BLaER1 (cell line): ENCODE data around the gene PLSCR2.
"Not testable (repeated sequence)": the region's sequence is repeated elsewhere in the genome, so short reads cannot be mapped to it uniquely, and the experiment has no call there.

ENCODE experiments used
- H3K27ac ChIP-seq: shearing (Covaris generic); formaldehyde crosslinking; 2 replicates; pipeline ENCODE4 v1.8.1; 2022
- H3K27me3 ChIP-seq: shearing (Covaris generic); formaldehyde crosslinking; 2 replicates; pipeline ENCODE4 v1.8.1; 2022
- H3K36me3 ChIP-seq: shearing (Covaris generic); formaldehyde crosslinking; 2 replicates; pipeline ENCODE4 v1.8.1; 2022
- H3K4me1 ChIP-seq: shearing (Covaris generic); formaldehyde crosslinking; 2 replicates; pipeline ENCODE4 v1.8.1; 2022
- H3K4me2 ChIP-seq: shearing (Covaris generic); formaldehyde crosslinking; 2 replicates; pipeline ENCODE4 v1.8.1; 2022
- H3K4me3 ChIP-seq: shearing (Covaris generic); formaldehyde crosslinking; 2 replicates; pipeline ENCODE4 v1.8.1; 2022
- H3K9ac ChIP-seq: shearing (Covaris generic); formaldehyde crosslinking; 2 replicates; pipeline ENCODE4 v1.8.1; 2022
- H3K9me3 ChIP-seq: shearing (Covaris generic); formaldehyde crosslinking; 2 replicates; pipeline ENCODE4 v1.8.1; 2022
- H4K20me1 ChIP-seq: shearing (Covaris generic); formaldehyde crosslinking; 2 replicates; pipeline ENCODE4 v1.8.1; 2022
- Cebpa-rat ChIP-seq: shearing (Covaris generic); IDR thresholded peaks from 2 replicates; pipeline ENCODE4 v1.8.1; 2022

PLSCR2 gene

DNA sequence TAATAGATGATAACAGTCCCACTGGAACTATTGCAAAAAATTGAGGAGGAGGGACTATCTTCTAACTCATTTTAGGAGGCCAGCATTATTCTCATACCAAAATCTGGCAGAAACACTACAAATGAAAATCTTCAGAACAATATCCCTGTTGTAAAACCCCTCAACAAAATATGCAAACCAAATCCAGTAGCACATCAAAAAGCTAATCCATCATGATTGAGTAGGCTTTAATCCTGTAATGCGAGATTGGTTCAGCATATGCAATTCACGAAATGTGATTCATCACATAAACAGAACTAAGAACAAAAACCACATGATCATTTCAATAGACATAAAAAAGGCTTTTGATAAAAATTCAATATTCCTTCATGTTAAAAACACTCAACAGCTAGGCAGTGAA, 23.9 kb upstream of the PLSCR2 start:
- H3K27ac ChIP-seq = no peak overlapping the region
- H4K20me1 ChIP-seq = no peaks in the 10 kb centered on the region
- no peak for TF ChIP-seq Cebpa-rat
- no peak overlapping the region for H3K9ac ChIP-seq
- H3K4me2 ChIP-seq = no peak overlapping the region
- H3K4me3 ChIP-seq = no peak overlapping the region
- H3K9me3 ChIP-seq = peaks cover 13% of the 10 kb centered on the region
- H3K4me1 ChIP-seq = no peaks in the 10 kb centered on the region
- H3K27me3 ChIP-seq = no peaks in the 10 kb centered on the region
- H3K36me3 ChIP-seq = 0 out of 2 replicates have a peak, but pooled peaks cover 3% of the 10 kb centered on the region

DNA sequence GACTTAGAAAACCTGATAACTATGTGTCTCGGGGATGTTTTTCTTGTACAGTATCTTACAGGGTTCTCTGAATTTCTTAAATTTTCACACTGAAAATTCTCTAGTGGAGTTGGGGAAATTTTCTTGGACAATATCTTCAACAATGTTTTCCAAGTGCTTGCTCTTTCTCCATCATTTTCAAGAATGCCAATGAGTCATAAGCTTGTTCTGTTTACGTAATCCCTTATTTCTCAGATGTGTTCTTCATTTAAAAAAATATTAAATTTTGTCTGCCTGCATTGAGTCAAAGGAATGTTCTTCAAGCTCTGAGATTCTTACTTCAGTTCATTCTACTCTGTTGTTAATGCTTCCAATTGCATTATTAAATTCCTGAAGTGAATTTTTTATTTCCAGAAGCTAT, 21.9 kb upstream of the PLSCR2 start:
- H4K20me1 ChIP-seq = no peaks in the 10 kb centered on the region
- H3K27ac ChIP-seq = no peak overlapping the region
- H3K4me1 ChIP-seq = no peaks in the 10 kb centered on the region
- no peaks in the 10 kb centered on the region for H3K27me3 ChIP-seq
- no peak for TF ChIP-seq Cebpa-rat
- H3K9ac ChIP-seq = no peak overlapping the region
- H3K9me3 ChIP-seq = no peaks in the 10 kb centered on the region
- no peak overlapping the region for H3K4me2 ChIP-seq
- no peak overlapping the region for H3K4me3 ChIP-seq
- H3K36me3 ChIP-seq = no peaks in the 10 kb centered on the region

DNA sequence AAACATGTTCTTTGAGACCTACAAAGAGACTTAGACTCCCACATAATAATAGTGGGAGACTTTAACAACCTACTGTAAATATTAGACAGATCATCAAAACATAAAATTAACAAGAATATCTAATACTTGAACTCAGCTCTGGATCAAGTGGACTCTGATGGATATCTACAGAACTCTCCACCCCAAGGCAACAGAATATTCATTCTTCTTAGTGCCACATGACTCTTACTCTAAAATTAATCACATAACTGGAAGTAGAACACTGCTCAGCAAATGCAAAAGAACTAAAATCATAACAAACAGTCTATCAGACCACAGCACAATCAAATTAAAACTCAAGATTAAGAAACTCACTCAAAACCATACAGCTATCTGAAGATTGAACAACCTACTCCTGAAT, 15.9 kb upstream of the PLSCR2 start:
- Histone ChIP-seq H3K9ac (no peak overlapping the region), H3K9me3 (peaks cover 6% of the 10 kb centered on the region), H3K27ac (no peak overlapping the region), H3K4me2 (no peak overlapping the region), H3K4me1 (no peaks in the 10 kb centered on the region), H4K20me1 (no peaks in the 10 kb centered on the region), H3K36me3 (no peaks in the 10 kb centered on the region), H3K27me3 (no peaks in the 10 kb centered on the region), H3K4me3 (no peak overlapping the region)
- no peak for TF ChIP-seq Cebpa-rat

DNA sequence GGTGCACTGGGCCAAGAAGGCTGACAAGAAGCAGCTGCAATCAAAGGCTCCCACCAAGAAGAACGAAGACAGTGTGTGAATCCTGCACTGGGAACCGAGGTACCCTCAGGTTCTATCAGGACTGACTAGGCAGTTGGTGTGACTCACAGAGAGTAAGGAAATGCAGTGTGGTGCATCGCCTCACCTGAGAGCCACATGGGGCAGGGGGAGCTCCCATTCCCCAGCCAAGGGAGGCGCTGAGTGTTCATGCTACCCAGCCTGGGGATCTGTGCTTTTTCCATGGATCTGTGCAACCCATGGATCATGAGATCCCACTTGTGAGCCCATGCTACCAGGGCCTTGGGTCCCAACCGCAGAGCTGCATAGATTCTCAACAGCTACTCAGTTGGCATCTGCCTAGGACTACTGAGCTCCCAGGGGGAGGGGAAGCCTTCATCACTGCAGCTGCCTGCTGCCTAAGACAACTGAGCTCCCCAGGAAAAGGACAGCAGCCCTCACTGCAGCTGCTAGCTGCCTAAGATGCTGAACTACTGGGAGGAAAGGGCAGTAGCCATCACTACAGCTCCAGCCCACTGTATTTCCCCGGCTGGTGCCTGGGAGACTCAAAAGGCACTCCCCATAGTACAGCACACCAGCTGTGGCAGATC, 6.9 kb upstream of the PLSCR2 start:
- TF ChIP-seq Cebpa-rat = no peak
- H3K4me3 ChIP-seq = no peak overlapping the region
- H3K27me3 ChIP-seq = no peaks in the 10 kb centered on the region
- no peaks in the 10 kb centered on the region for H3K36me3 ChIP-seq
- no peak overlapping the region for H3K4me2 ChIP-seq
- H3K9me3 ChIP-seq = no peaks in the 10 kb centered on the region
- H4K20me1 ChIP-seq = no peaks in the 10 kb centered on the region
- no peak overlapping the region for H3K9ac ChIP-seq
- no peaks in the 10 kb centered on the region for H3K4me1 ChIP-seq
- H3K27ac ChIP-seq = no peak overlapping the region

DNA sequence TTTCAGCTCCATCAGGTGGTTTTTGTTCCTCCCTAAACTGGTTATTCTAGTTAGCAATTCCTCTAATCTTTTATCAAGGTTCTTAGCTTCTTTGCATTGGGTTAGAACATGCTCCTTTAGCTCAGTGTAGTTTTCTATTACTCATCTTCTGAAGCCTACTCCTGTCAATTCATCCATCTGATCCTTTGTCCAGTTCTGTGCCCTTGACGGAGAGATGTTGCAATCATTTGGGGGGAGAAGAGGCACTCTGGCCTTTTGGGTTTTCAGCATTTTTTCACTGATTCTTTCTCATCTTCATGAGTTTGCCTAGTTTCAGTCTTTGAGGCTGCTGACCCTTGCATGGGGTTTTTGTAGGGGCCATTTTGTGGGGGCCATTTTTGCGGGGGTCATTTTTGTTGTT, 5.6 kb upstream of the PLSCR2 start:
- H3K36me3 ChIP-seq, H3K27ac ChIP-seq, H3K27me3 ChIP-seq, H3K9me3 ChIP-seq, H3K4me2 ChIP-seq, H3K9ac ChIP-seq, H3K4me3 ChIP-seq, H3K4me1 ChIP-seq, H4K20me1 ChIP-seq: not testable (repeated sequence)

- H3K4me2 ChIP-seq = no peak overlapping the region
- no peaks in the 10 kb centered on the region for H4K20me1 ChIP-seq
- H3K27ac ChIP-seq = no peak overlapping the region
- H3K4me3 ChIP-seq = no peak overlapping the region
- no peak overlapping the region for H3K9ac ChIP-seq
- H3K36me3 ChIP-seq = no peaks in the 10 kb centered on the region
- no peak for TF ChIP-seq Cebpa-rat
- H3K9me3 ChIP-seq = no peaks in the 10 kb centered on the region
- H3K27me3 ChIP-seq = no peaks in the 10 kb centered on the region
- H3K4me1 ChIP-seq = peaks cover 18% of the 10 kb centered on the region
These were observed 4.4 kb upstream of the PLSCR2 start for GRCh38 chr3:146473726-146474125.

- Histone ChIP-seq H3K27ac (no peak overlapping the region), H3K9me3 (no peaks in the 10 kb centered on the region), H3K27me3 (no peaks in the 10 kb centered on the region), H3K4me2 (no peak overlapping the region), H3K4me1 (peaks cover 19% of the 10 kb centered on the region), H3K9ac (no peak overlapping the region), H3K4me3 (no peak overlapping the region), H4K20me1 (no peaks in the 10 kb centered on the region), H3K36me3 (no peaks in the 10 kb centered on the region)
- TF ChIP-seq Cebpa-rat = no peak
These were observed 3.2 kb upstream of the PLSCR2 start for GRCh38 chr3:146472611-146473010.

DNA sequence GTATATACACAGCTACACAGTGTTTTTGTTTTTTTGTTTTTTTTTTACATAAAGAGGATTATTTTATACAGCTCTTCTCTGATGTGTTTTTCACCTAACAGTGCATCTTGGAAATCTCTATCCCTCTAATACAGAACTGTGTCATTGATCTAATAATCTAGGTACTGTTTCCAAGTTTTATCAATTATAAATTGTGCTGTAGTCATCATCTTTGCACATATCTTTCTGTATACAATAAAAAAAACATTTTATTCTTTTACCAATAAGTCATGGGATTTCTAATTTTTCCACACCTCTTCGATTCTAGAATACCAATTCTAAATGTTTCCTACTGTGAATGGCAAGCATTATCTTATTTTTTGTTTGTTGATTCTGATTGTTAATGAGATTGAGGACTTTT, 1.7 kb upstream of the PLSCR2 start:
- H3K27ac ChIP-seq = no peak overlapping the region

DNA sequence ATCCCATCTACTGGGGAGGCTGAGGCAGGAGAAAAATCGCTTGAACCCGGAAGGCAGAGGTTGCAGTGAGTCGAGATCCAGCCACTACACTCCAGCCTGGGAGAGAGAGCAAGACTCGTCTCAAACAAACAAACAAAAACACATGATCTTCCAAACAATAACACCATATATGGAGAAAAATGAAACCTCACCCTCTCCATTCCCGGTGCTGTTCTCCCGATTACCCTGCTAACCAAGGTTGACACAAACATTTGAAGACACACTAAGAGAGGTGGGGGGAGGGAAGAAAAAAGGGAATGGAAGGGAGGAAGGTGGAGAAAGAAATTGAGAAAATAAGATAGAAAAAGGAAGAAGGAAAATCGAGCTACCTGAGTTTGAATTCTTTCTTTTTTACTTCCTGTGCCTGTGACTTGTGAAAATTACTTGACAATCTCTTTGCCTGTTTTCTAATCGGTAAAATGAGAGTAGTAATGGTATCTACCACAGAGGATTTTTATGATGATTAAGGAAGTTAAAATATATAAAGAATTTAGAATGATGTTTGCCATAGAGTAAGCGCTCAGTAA, 1.1 kb upstream of the PLSCR2 start:
- peaks cover 19% of the 10 kb centered on the region for H3K4me1 ChIP-seq
- H3K27ac ChIP-seq = no peak overlapping the region
- TF ChIP-seq Cebpa-rat = no peak
- H3K4me2 ChIP-seq = peak overlapping the region; percentile 74
- peak overlapping the region; percentile 63; the same call in 1 of the 2 replicates for H3K9ac ChIP-seq
- no peak overlapping the region; the same call in 1 of the 2 replicates for H3K4me3 ChIP-seq
- H3K27me3 ChIP-seq = no peaks in the 10 kb centered on the region
- H3K36me3 ChIP-seq = no peaks in the 10 kb centered on the region
- H4K20me1 ChIP-seq = no peaks in the 10 kb centered on the region
- H3K9me3 ChIP-seq = no peaks in the 10 kb centered on the region

More for the DNA sequence above, 1.7 kb upstream of the PLSCR2 start:
- H3K36me3 ChIP-seq = no peaks in the 10 kb centered on the region
- no peaks in the 10 kb centered on the region for H4K20me1 ChIP-seq
- H3K4me3 ChIP-seq = no peak overlapping the region
- H3K4me2 ChIP-seq = no peak overlapping the region
- no peak overlapping the region for H3K9ac ChIP-seq
- no peak for TF ChIP-seq Cebpa-rat
- peaks cover 19% of the 10 kb centered on the region for H3K4me1 ChIP-seq
- no peaks in the 10 kb centered on the region for H3K27me3 ChIP-seq
- no peaks in the 10 kb centered on the region for H3K9me3 ChIP-seq

DNA sequence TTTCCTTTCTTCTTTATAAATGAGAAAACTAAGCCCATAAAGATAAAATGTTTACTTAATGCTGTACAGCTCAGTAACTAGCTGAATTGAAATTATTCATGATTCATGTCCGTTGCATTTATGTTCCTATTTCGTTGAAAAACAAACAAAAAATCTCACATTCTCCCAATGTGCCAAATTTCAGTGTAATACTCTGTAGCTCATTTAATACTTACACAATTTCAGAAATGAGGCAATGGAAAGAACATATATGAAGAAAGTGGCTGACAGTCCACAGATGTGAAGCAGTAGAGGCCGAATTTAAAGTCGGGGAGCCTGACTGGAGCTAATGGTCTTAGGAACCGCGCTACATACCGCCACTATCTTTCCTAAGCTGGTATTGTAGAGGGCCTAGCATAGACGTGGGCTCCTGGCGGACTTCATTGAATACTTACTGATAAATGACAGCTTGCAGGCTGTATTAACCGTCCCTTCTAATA, 651 bp downstream of the PLSCR2 start:
- TF ChIP-seq Cebpa-rat = no peak
- Histone ChIP-seq H3K9ac (no peak overlapping the region), H3K36me3 (no peaks in the 10 kb centered on the region), H3K4me3 (peak overlapping the region; percentile 64), H3K4me2 (peak overlapping the region; percentile 74), H3K9me3 (no peaks in the 10 kb centered on the region), H3K4me1 (peaks cover 19% of the 10 kb centered on the region), H3K27ac (peak overlapping the region; percentile 76), H4K20me1 (no peaks in the 10 kb centered on the region), H3K27me3 (no peaks in the 10 kb centered on the region)

DNA sequence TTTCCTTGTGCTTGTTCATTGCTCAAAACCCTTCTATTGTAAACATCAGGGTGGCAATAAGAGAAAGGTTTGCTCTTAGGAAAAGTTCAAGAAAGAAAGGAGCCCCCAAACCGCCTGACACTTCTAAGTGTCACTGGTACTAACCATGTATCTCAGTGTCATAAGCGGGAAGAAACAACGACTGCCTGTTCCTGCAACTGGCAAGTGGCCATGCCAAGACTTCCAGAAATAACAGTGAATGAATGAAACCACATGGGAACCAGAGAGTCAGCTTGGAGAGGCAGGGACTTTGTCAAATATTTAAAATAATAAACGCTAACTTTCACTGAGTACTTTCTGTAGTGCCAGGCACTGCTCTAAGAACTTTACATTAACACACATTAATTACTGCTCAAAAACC, 1.1 kb downstream of the PLSCR2 start:
- Histone ChIP-seq H3K4me2 (no peak overlapping the region), H3K36me3 (no peaks in the 10 kb centered on the region), H4K20me1 (no peaks in the 10 kb centered on the region), H3K27ac (no peak overlapping the region), H3K27me3 (no peaks in the 10 kb centered on the region), H3K9ac (no peak overlapping the region), H3K4me3 (no peak overlapping the region), H3K9me3 (no peaks in the 10 kb centered on the region), H3K4me1 (peaks cover 19% of the 10 kb centered on the region)
- no peak for TF ChIP-seq Cebpa-rat
